HepG2 (cell line): ENCODE results near the gene EPB41L1. TPM values are rescaled to one million over a fixed set of nuclear protein-coding genes. Genes with fewer than 3 reads are reported as not detected.

Source experiments
- FOXP4 ChIP-seq: sonication (generic); formaldehyde crosslinking; IDR thresholded peaks from 2 replicates; pipeline ENCODE4 v1.4.0; 2020; ENCODE audit warnings: missing genetic modification reagents
- LBX2 ChIP-seq: sonication (generic); formaldehyde crosslinking; IDR thresholded peaks from 2 replicates; pipeline ENCODE4 v1.5.0; 2020; ENCODE audit warnings: missing genetic modification reagents, mild to moderate bottlenecking, borderline replicate concordance
- MXD1 ChIP-seq: sonication (generic); formaldehyde crosslinking; IDR thresholded peaks from 2 replicates; pipeline ENCODE4 v1.4.0; 2020; ENCODE audit warnings: mild to moderate bottlenecking, missing genetic modification reagents
- PATZ1 ChIP-seq: sonication (generic); formaldehyde crosslinking; IDR thresholded peaks from 2 replicates; pipeline ENCODE4 v1.4.0; 2020; ENCODE audit warnings: missing genetic modification reagents
- PLSCR1 ChIP-seq: sonication (generic); formaldehyde crosslinking; IDR thresholded peaks from 2 replicates; pipeline ENCODE4 v1.5.0; 2020; ENCODE audit warnings: missing genetic modification reagents, mild to moderate bottlenecking, borderline replicate concordance
- SOX6 ChIP-seq, 2 experiments: fragments of 450-650 bp in 1 of 2; sonication (generic) in 1 of 2; formaldehyde crosslinking in 1 of 2; IDR thresholded peaks; 2 replicates each; pipeline versions ENCODE4 v1.4.0 to v1.6.1; 2017 to 2020; ENCODE audit warnings: antibody characterized with exemption in 1 of 2, mild to moderate bottlenecking in 1 of 2, missing genetic modification reagents in 1 of 2
- SYNCRIP ChIP-seq: fragments of 200-400 bp; formaldehyde crosslinking; IDR thresholded peaks from 2 replicates; pipeline ENCODE4 v1.6.1; 2018; ENCODE audit warnings: mild to moderate bottlenecking, low read depth, low read length; ENCODE audit not compliant: insufficient read depth
- ZBTB4 ChIP-seq: sonication (generic); formaldehyde crosslinking; IDR thresholded peaks from 2 replicates; pipeline ENCODE4 v1.4.0; 2020; ENCODE audit warnings: missing genetic modification reagents, mild to moderate bottlenecking, borderline replicate concordance
- ZNF292 ChIP-seq: sonication (generic); formaldehyde crosslinking; IDR thresholded peaks from 2 replicates; pipeline ENCODE4 v1.8.1; 2022; ENCODE audit warnings: mild to moderate bottlenecking, low read depth, missing genetic modification reagents, borderline replicate concordance
- ZNF446 ChIP-seq: sonication (generic); formaldehyde crosslinking; IDR thresholded peaks from 2 replicates; pipeline ENCODE4 v1.5.0; 2020; ENCODE audit warnings: mild to moderate bottlenecking, missing genetic modification reagents
- ZNF451 ChIP-seq: sonication (generic); formaldehyde crosslinking; IDR thresholded peaks from 2 replicates; pipeline ENCODE4 v1.5.0; 2020; ENCODE audit warnings: mild to moderate bottlenecking, missing genetic modification reagents
- ZNF563 ChIP-seq: sonication (generic); formaldehyde crosslinking; IDR thresholded peaks from 2 replicates; pipeline ENCODE4 v1.8.0; 2022; ENCODE audit warnings: mild to moderate bottlenecking, moderate library complexity, missing genetic modification reagents
- ZNF776 ChIP-seq: sonication (generic); formaldehyde crosslinking; IDR thresholded peaks from 2 replicates; pipeline ENCODE4 v1.4.0; 2020; ENCODE audit warnings: mild to moderate bottlenecking, missing genetic modification reagents
- polyA plus RNA-seq, 8 experiments: library from polyadenylated mRNA; depleted of rRNA in 3 of 8; stranded (reverse) in 7 of 8; unstranded in 1 of 8; fragments of >200 nt; fragmentation: Illumina TruSeq in 4 of 8; extraction: Trizol in 4 of 8; gene quantifications; 2 replicates each; pipeline versions ENCODE4 v1.2.1 to v1.2.3, GENCODE V29; 2011 to 2016; ENCODE audit warnings: low read depth in 4 of 8, missing spikeins in 1 of 8, mixed read lengths in 1 of 8; ENCODE audit not compliant: insufficient read depth in 1 of 8
- total RNA-seq, 5 experiments: library from RNA; depleted of rRNA; stranded (reverse); fragments of >200 nt; fragmentation: Illumina TruSeq; extraction: Trizol; gene quantifications; 2 replicates each; pipeline ENCODE4 v1.2.3, GENCODE V29; 2016; ENCODE audit warnings: low read depth in 1 of 5

EPB41L1 gene
- total and polyA plus RNA-seq, 2 of the 13 experiments (the other 11 are each of a cell fraction or from before 2014, with no cell fraction given) = 16.7 to 39.0 TPM

GRCh38 chr20:36154700-36155628 is at the start of gene EPB41L1 (continued):
- TF ChIP-seq LBX2 (CRISPR knock-in tag) = peak; percentile 75; the same call in 1 of the 2 replicates
- TF ChIP-seq ZNF776 = peak; percentile 64; the same call in 1 of the 2 replicates
- no peak for TF ChIP-seq SYNCRIP
- no peak for TF ChIP-seq PLSCR1 (CRISPR knock-in tag)
- TF ChIP-seq PATZ1 (CRISPR knock-in tag) = peak; percentile 46
- TF ChIP-seq MXD1 (CRISPR knock-in tag) = peak; percentile 58
- TF ChIP-seq SOX6 (IDR thresholded peaks at IDR 0.05) = no peak
- TF ChIP-seq SOX6 (CRISPR knock-in tag; IDR thresholded peaks at IDR 0.05) = peak; percentile 19; the same call in 1 of the 2 replicates
- TF ChIP-seq ZNF451 = peak; percentile 76
- TF ChIP-seq ZNF446 (CRISPR knock-in tag) = 0 out of 2 replicates have a peak, but pooled peaks have one; percentile 25
- TF ChIP-seq FOXP4 = no peak
- 0 out of 2 replicates have a peak, but pooled peaks have one; percentile 24 for TF ChIP-seq ZBTB4 (CRISPR knock-in tag)
- 0 out of 2 replicates have a peak, but pooled peaks have one; percentile 35 for TF ChIP-seq ZNF292 (CRISPR knock-in tag)
- peak; percentile 90 for TF ChIP-seq ZNF563
